Activated T-helper 17 cell treated with anti-CD3 and anti-CD28 coated beads, Interleukin-2, amount 50 U/mL, for 72 hours (primary cell): ENCODE measurements around the gene MND1. TPM values are rescaled to one million over a fixed set of nuclear protein-coding genes. Genes with fewer than 3 reads are reported as not detected.
"Not testable (repeated sequence)": the region's sequence is repeated elsewhere in the genome, so short reads cannot be mapped to it uniquely, and the experiment has no call there.

Experiments used
- ATAC-seq: fragments of 150-1000 bp; cut with Tn5 transposase; replicated peaks from 2 replicates; pipeline ENCODE4 v1.10.0; 2021; ENCODE audit warnings: mild to moderate bottlenecking, moderate library complexity
- H3K27ac Mint-ChIP-seq: one replicate; pipeline ENCODE4 v1.8.0; 2022; ENCODE audit warnings: mixed read lengths
- H3K27me3 Mint-ChIP-seq: one replicate; pipeline ENCODE4 v1.8.0; 2022; ENCODE audit warnings: mixed read lengths
- H3K36me3 Mint-ChIP-seq: one replicate; pipeline ENCODE4 v1.8.0; 2022; ENCODE audit warnings: low read depth, mild to moderate bottlenecking, mixed read lengths
- H3K4me1 Mint-ChIP-seq: one replicate; pipeline ENCODE4 v1.8.0; 2022; ENCODE audit warnings: mixed read lengths
- H3K4me3 Mint-ChIP-seq: one replicate; pipeline ENCODE4 v1.8.0; 2022; ENCODE audit warnings: mild to moderate bottlenecking, mixed read lengths
- H3K9me3 Mint-ChIP-seq: one replicate; pipeline ENCODE4 v1.8.0; 2022; ENCODE audit warnings: mixed read lengths
- total RNA-seq, 2 donors: library from RNA; stranded (reverse); gene quantifications; one replicate each; pipeline ENCODE4 v1.2.3, GENCODE V29; 2022

The MND1 gene
- total RNA-seq, 2 donors from 2014 or later: 11.6 to 13.1 TPM

GRCh38 chr4:153403726-153404125, 59.2 kb downstream of the MND1 start:
- Mint-ChIP-seq H3K4me3 (no peak overlapping the region), H3K27me3 (no peaks in the 10 kb centered on the region), H3K36me3 (no peaks in the 10 kb centered on the region), H3K27ac (no peak overlapping the region), H3K4me1 (no peaks in the 10 kb centered on the region), H3K9me3 (no peaks in the 10 kb centered on the region)
- no peak for ATAC-seq

GRCh38 chr4:153407906-153408305, 63.4 kb downstream of the MND1 start:
- Mint-ChIP-seq H3K27me3 (no peaks in the 10 kb centered on the region), H3K9me3 (no peaks in the 10 kb centered on the region), H3K36me3 (no peaks in the 10 kb centered on the region), H3K4me3 (no peak overlapping the region), H3K4me1 (no peaks in the 10 kb centered on the region), H3K27ac (no peak overlapping the region)
- ATAC-seq: no peak

DNA sequence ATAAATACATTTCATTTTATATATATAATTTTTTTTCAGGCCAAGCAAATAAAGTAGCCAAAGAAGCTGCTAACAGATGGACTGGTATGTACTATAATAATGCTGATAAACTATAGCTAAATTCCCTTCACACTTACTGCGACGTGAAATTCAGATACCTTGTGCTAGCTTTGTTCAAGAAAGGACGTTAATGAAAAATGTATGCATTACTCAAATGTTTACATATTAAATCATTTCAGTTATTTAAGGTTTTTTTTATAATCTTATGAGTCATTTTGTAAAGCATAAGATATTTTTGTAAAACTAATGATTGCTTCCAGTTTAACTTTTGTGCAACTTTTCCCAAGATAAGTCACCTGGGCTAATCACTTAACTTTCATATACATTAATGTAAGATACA, 64.4 kb downstream of the MND1 start:
- no peak overlapping the region for H3K4me3 Mint-ChIP-seq
- no peaks in the 10 kb centered on the region for H3K4me1 Mint-ChIP-seq
- ATAC-seq: no peak
- H3K27me3 Mint-ChIP-seq: no peaks in the 10 kb centered on the region
- H3K27ac Mint-ChIP-seq: no peak overlapping the region
- H3K9me3 Mint-ChIP-seq: no peaks in the 10 kb centered on the region
- no peaks in the 10 kb centered on the region for H3K36me3 Mint-ChIP-seq

DNA sequence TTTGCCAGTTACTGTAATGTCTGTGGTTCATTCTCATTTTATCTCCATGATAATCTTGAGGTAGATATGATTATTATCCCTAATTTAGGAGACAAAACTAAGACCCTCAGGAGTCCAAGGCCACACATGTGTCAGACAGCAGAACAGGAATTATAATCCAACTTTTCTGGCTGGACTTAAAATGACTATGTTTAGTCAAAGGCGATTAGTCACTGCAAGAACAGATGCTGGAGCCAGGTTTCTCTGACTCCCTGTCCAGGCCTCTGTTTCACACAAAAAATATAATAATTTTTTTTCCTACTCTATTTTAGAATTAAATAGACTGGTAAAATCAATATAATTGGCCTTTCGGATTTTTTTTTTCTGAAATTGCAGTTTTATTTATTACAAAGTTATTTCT, 64.9 kb downstream of the MND1 start:
- H3K27ac Mint-ChIP-seq: no peak overlapping the region
- no peak for ATAC-seq
- no peaks in the 10 kb centered on the region for H3K9me3 Mint-ChIP-seq
- H3K4me1 Mint-ChIP-seq: no peaks in the 10 kb centered on the region
- H3K27me3 Mint-ChIP-seq: no peaks in the 10 kb centered on the region
- H3K4me3 Mint-ChIP-seq: no peak overlapping the region
- H3K36me3 Mint-ChIP-seq: no peaks in the 10 kb centered on the region

DNA sequence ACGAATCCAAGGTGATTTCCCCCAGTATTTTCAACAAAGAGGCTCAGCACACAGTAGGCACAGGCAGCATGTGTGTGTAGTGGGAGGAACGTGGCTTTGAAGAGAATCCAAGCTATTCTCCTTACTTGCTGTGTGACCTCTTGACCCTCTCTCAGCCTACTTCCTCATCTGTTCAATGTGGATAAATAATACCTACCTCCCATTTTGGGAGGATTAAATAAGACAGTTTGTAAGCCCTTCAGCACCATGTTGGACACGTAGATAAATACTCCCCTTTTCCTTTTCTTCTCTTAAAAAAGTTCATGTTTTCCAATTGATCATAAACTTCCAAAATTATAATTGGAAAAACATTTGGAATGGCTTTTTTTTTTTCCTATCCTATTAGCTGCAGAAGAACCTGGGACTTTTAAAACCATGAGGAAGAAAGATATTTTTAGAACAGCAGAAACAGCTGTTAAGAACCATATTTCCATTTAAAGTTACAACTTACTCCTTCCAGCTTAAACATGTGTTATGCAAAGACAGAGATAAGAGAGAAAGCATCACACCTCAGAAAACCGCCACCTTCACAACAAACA, 65.5 kb downstream of the MND1 start:
- no peaks in the 10 kb centered on the region for H3K4me1 Mint-ChIP-seq
- H3K9me3 Mint-ChIP-seq: no peaks in the 10 kb centered on the region
- no peak for ATAC-seq
- no peak overlapping the region for H3K27ac Mint-ChIP-seq
- no peaks in the 10 kb centered on the region for H3K36me3 Mint-ChIP-seq
- no peaks in the 10 kb centered on the region for H3K27me3 Mint-ChIP-seq
- no peak overlapping the region for H3K4me3 Mint-ChIP-seq

DNA sequence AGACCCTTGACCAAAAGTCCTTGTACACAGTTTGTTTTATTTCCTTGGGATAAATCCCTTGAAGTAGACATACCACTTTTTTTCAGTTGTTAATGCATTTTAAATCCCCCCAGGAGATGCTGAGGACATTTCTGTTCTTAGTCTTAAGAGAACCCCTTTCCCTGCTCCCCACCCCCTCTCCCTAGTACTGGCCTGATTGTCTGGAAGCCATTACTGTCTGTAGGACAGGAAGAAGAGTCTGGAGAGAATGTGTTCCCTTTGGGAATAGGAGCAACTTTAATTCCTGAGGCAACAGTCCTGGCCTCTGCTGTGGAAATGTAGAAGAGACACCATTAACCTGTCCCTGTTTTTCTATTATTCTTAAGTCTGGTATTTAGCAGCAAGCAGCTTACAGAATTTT, 69.4 kb downstream of the MND1 start:
- no peak overlapping the region for H3K27ac Mint-ChIP-seq
- H3K4me1 Mint-ChIP-seq: no peaks in the 10 kb centered on the region
- no peak for ATAC-seq
- H3K4me3 Mint-ChIP-seq: no peak overlapping the region
- no peaks in the 10 kb centered on the region for H3K9me3 Mint-ChIP-seq
- no peaks in the 10 kb centered on the region for H3K36me3 Mint-ChIP-seq
- no peaks in the 10 kb centered on the region for H3K27me3 Mint-ChIP-seq

DNA sequence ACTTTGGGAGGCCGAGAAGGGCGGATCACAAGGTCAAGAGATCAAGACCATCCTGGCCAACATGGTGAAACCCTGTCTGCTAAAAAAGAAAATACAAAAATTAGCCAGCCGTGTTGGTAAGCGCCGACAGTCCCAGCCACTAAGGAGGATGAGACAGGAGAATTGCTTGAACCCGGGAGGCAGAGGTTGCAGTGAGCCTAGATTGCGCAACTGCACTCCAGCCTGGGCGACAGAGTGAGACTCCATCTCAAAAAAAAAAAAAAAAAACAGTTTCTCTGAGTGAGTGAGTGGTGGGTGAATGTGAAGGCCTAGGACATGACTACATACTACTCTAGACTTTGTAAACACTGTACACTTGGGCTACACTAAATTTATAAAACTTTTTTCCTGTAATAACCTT, 72.0 kb downstream of the MND1 start:
- H3K27ac Mint-ChIP-seq, H3K9me3 Mint-ChIP-seq, H3K27me3 Mint-ChIP-seq, H3K36me3 Mint-ChIP-seq, H3K4me3 Mint-ChIP-seq, H3K4me1 Mint-ChIP-seq, ATAC-seq: not testable (repeated sequence)

- Mint-ChIP-seq H3K9me3 (no peaks in the 10 kb centered on the region), H3K27ac (no peak overlapping the region), H3K27me3 (no peaks in the 10 kb centered on the region), H3K36me3 (no peaks in the 10 kb centered on the region), H3K4me3 (no peak overlapping the region), H3K4me1 (no peaks in the 10 kb centered on the region)
- no peak for ATAC-seq
Measured at GRCh38 chr4:153418121-153418520, 73.6 kb downstream of the MND1 start.

GRCh38 chr4:153418558-153418957, 74.1 kb downstream of the MND1 start:
- no peaks in the 10 kb centered on the region for H3K9me3 Mint-ChIP-seq
- no peaks in the 10 kb centered on the region for H3K4me1 Mint-ChIP-seq
- no peak overlapping the region for H3K27ac Mint-ChIP-seq
- no peak for ATAC-seq
- no peak overlapping the region for H3K4me3 Mint-ChIP-seq
- H3K36me3 Mint-ChIP-seq: no peaks in the 10 kb centered on the region
- no peaks in the 10 kb centered on the region for H3K27me3 Mint-ChIP-seq

DNA sequence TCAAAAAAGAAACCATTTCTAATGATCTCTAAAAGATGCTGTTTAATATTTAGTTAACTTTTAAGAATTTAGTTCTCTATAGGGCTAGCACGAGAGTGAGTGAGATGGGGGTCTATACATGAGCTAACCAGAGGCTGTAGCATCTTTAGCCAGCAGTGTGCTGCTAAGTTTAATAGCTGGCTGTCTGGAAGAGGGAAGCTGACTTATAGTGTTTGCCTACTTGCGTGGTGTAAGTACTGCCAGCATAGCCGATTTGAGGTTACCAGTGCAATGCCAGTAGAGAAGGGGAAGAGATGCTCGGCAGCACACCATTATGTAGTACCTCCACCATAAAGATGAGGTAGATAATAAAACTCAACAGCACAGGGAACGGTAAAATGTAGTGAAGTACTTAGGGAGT, 74.5 kb downstream of the MND1 start:
- H3K9me3 Mint-ChIP-seq: no peaks in the 10 kb centered on the region
- ATAC-seq: no peak
- H3K27ac Mint-ChIP-seq: no peak overlapping the region
- H3K36me3 Mint-ChIP-seq: no peaks in the 10 kb centered on the region
- no peaks in the 10 kb centered on the region for H3K4me1 Mint-ChIP-seq
- H3K4me3 Mint-ChIP-seq: no peak overlapping the region
- H3K27me3 Mint-ChIP-seq: no peaks in the 10 kb centered on the region

- Mint-ChIP-seq H3K4me3 (no peak overlapping the region), H3K9me3 (no peaks in the 10 kb centered on the region), H3K27me3 (no peaks in the 10 kb centered on the region)
Measured at GRCh38 chr4:153419673-153420278, 75.3 kb downstream of the MND1 start.

GRCh38 chr4:153420361-153420760, 75.9 kb downstream of the MND1 start:
- Mint-ChIP-seq H3K36me3 (no peaks in the 10 kb centered on the region), H3K9me3 (no peaks in the 10 kb centered on the region), H3K27me3 (no peaks in the 10 kb centered on the region), H3K4me3 (no peak overlapping the region), H3K4me1 (no peaks in the 10 kb centered on the region), H3K27ac (no peak overlapping the region)
- ATAC-seq: no peak

More at GRCh38 chr4:153419673-153420278, 75.3 kb downstream of the MND1 start:
- Mint-ChIP-seq H3K4me1 (no peaks in the 10 kb centered on the region), H3K27ac (no peak overlapping the region), H3K36me3 (no peaks in the 10 kb centered on the region)
- ATAC-seq: no peak

- Mint-ChIP-seq H3K36me3 (no peaks in the 10 kb centered on the region), H3K4me1 (no peaks in the 10 kb centered on the region), H3K27me3 (no peaks in the 10 kb centered on the region), H3K27ac (no peak overlapping the region), H3K4me3 (no peak overlapping the region), H3K9me3 (no peaks in the 10 kb centered on the region)
- peak; percentile 89 for ATAC-seq
Measured at GRCh38 chr4:153421941-153422340, 77.5 kb downstream of the MND1 start.

DNA sequence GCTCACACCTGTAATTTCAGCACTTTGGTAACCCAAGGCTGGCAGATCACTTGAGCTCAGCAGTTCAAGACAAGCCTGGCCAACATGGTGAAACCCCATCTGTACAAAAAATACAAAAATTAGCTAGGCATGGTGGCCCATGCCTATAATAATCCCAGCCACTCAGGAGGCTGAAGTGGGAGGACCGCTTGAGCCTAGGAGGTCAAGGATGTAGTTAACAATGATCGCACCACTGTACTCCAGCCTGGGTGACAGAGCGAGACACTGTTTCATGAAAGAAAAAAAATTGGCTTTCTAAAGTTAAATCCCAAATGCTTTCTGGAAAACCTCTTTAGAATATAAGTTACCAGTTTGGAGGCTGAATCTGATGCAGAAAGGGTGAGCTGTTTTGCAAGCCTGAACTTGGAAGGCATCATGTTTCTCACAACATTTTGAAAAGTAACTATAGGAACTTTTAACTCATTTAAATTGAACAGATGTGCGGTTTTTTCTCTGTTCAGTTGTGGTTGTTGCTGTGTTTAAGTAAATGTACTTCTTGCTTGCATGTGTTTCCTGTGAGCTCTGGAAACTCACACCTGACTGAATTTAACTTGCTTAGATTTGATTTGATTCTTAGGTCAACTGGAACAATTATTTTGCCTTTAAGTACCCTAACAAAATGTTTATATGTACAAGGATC, 81.9 kb downstream of the MND1 start:
- Mint-ChIP-seq H3K9me3 (no peaks in the 10 kb centered on the region), H3K4me1 (peaks cover 7% of the 10 kb centered on the region), H3K27me3 (no peaks in the 10 kb centered on the region), H3K4me3 (no peak overlapping the region), H3K36me3 (no peaks in the 10 kb centered on the region), H3K27ac (no peak overlapping the region)
- peak; percentile 31 for ATAC-seq

DNA sequence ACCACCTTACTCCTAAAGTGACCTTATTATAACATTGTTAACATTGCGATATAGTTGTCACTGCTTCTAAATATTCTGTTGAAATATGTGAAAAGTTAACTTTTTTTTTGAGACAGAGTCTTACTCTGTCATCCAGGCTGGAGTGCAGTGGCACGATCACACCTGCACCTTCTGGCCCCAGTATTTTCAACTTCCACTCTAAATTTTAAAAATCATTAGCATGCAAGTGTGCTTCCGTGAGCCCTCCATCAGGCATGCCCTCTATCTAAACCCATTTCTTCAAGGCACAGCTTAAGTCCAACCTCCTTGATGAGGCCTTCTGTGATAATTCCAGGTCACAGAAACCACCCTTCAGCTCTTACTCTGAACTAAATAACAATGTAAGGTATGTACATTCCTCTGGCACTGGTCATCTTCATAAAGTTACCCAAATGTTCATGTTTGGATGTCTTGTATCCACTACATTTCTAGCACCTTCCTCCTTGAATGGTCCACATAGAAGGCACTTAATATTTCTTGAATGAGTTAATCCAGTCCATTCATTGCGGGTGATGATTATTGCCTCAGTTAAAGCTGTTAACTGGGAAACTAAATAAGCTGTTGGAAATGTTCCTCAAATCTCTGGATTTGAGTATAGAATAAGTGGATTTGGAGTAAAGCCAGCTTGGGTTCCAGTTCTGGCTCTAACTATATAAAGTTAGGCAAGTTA, 83.0 kb downstream of the MND1 start:
- Mint-ChIP-seq H3K4me1 (peaks cover 7% of the 10 kb centered on the region), H3K36me3 (no peaks in the 10 kb centered on the region), H3K27me3 (no peaks in the 10 kb centered on the region), H3K27ac (no peak overlapping the region), H3K9me3 (no peaks in the 10 kb centered on the region), H3K4me3 (no peak overlapping the region)
- no peak for ATAC-seq
